Stimulated activated CD8-positive, alpha-beta memory T cell treated with anti-CD3 and anti-CD28 coated beads, Interleukin-15, amount 100 ng/mL, for 1 hour (primary cell): Measurements from ENCODE around the gene SETX.

Source experiments
- DNase-seq: peaks from one replicate; pipeline ENCODE4 v3.0.0-alpha.2; 2020; ENCODE audit warnings: low read depth

SETX gene

DNA sequence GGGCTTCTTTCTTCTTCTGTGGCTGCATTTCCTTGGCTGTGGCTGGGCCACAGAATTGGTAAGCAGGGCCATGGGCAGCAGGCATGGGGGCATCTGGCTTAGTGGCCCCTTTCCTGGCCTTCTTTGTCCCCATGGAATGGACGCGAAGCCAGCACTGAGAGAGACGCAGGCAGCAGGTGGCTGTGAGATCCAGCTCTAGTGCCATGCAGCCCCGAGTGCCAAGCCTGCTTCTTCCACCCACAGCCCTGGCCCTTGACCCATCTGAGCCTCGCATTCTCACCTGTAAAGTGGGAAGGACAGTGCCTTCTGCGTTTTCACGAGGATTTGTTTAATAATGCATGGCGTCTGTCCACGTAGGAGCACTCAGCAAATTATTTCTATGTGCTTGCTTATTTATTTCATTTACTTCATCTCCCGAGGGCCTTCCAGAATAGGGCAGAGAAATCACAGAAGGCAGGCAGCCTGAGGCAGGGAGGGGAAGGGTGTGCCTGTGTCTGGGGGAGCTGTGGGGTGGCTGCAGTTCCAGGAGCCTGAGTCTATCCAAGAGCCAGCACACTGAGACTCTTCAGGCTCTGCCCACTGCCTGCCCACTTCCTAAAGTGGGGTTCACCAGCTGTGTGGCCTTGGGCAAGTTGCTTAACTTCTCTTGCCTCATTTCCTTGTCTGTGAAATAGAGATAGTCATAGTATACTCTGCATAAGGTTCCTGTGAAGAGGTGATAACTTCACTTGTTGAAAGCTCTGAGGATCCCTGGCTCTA, 137.7 kb downstream of the SETX start:
- no peak for DNase-seq

- DNase-seq, result no peak
Measured at GRCh38 chr9:132214027-132214622, 140.7 kb downstream of the SETX start.

GRCh38 chr9:132211570-132211969, 143.2 kb downstream of the SETX start:
- DNase-seq, result no peak
